SK-N-SH treated with all-trans-retinoic acid at 6 μM for 48 hours (cell line): ENCODE measurements around the gene NRARP.
A peak's percentile ranks its signal among the peaks of the same experiment; 100 is the strongest.

Source experiments
- ATAC-seq: fragments of 200-7000 bp; cut with Tn5 transposase; 3 replicates; pipeline ENCODE4 v1.9.1; 2020; ENCODE audit warnings: mild to moderate bottlenecking, moderate library complexity
- ARNTL ChIP-seq: fragments of 450-650 bp; formaldehyde crosslinking; IDR thresholded peaks from 2 replicates; pipeline ENCODE4 v1.5.0; 2020; ENCODE audit warnings: low read depth, mild to moderate bottlenecking, moderate library complexity, borderline replicate concordance
- BACH2 ChIP-seq: fragments of 250-450 bp; sonication (Bioruptor Pico); IDR thresholded peaks from 2 replicates; pipeline ENCODE4 v1.9.0; 2021; ENCODE audit warnings: mild to moderate bottlenecking, borderline replicate concordance
- CSDC2 ChIP-seq: fragments of 250-450 bp; sonication (Bioruptor Pico); IDR thresholded peaks from 2 replicates; pipeline ENCODE4 v1.5.0; 2020; ENCODE audit warnings: mild to moderate bottlenecking, moderate library complexity
- ESRRG ChIP-seq: fragments of 250-450 bp; sonication (Bioruptor Pico); IDR thresholded peaks from 2 replicates; pipeline ENCODE4 v1.6.1; 2021; ENCODE audit warnings: mild to moderate bottlenecking
- GLIS3 ChIP-seq: fragments of 250-450 bp; sonication (Bioruptor Pico); IDR thresholded peaks from 2 replicates; pipeline ENCODE4 v1.5.0; 2020; ENCODE audit warnings: mild to moderate bottlenecking, moderate library complexity
- ISL1 ChIP-seq: fragments of 250-450 bp; sonication (Bioruptor Pico); IDR thresholded peaks from 2 replicates; pipeline ENCODE4 v2.1.2; 2022; ENCODE audit warnings: mild to moderate bottlenecking, moderate library complexity
- OSR1 ChIP-seq: fragments of 250-450 bp; sonication (Bioruptor Pico); IDR thresholded peaks from 2 replicates; pipeline ENCODE4 v1.8.0; 2022; ENCODE audit warnings: moderate library complexity, mild to moderate bottlenecking, inconsistent platforms
- POU6F1 ChIP-seq: fragments of 250-450 bp; sonication (Bioruptor Pico); IDR thresholded peaks from 2 replicates; pipeline ENCODE4 v1.8.0; 2021; ENCODE audit warnings: low read depth, mild to moderate bottlenecking, moderate library complexity, borderline replicate concordance
- PPARA ChIP-seq: fragments of 250-450 bp; sonication (Bioruptor Pico); IDR thresholded peaks from 2 replicates; pipeline ENCODE4 v1.5.0; 2020; ENCODE audit warnings: mild to moderate bottlenecking, borderline replicate concordance
- RARB ChIP-seq: fragments of 250-450 bp; sonication (Bioruptor Pico); IDR thresholded peaks from 2 replicates; pipeline ENCODE4 v1.8.0; 2021; ENCODE audit warnings: mild to moderate bottlenecking, moderate library complexity
- TCF4 ChIP-seq: fragments of 250-450 bp; sonication (Bioruptor Pico); IDR thresholded peaks from 2 replicates; pipeline ENCODE4 v1.8.0; 2021; ENCODE audit warnings: mild to moderate bottlenecking, moderate library complexity, borderline replicate concordance
- TOX ChIP-seq: fragments of 250-450 bp; sonication (Bioruptor Pico); IDR thresholded peaks from 2 replicates; pipeline ENCODE4 v1.8.0; 2021; ENCODE audit warnings: mild to moderate bottlenecking, moderate library complexity, borderline replicate concordance
- ZC3H10 ChIP-seq: fragments of 250-450 bp; sonication (Bioruptor Pico); IDR thresholded peaks from 2 replicates; pipeline ENCODE4 v1.5.1; 2021; ENCODE audit warnings: mild to moderate bottlenecking, moderate library complexity
- ZFP3 ChIP-seq: fragments of 250-450 bp; sonication (Bioruptor Pico); IDR thresholded peaks from 2 replicates; pipeline ENCODE4 v1.5.0; 2020; ENCODE audit warnings: mild to moderate bottlenecking, moderate library complexity
- ZFP30 ChIP-seq: fragments of 450-650 bp; formaldehyde crosslinking; IDR thresholded peaks from 2 replicates; pipeline ENCODE4 v1.5.0; 2022; ENCODE audit warnings: mild to moderate bottlenecking, moderate library complexity
- ZNF565 ChIP-seq: fragments of 450-650 bp; formaldehyde crosslinking; conservative IDR thresholded peaks from 2 replicates; pipeline ENCODE4 v1.5.0; 2020; ENCODE audit warnings: low read depth, mild to moderate bottlenecking, moderate library complexity
- ZNF70 ChIP-seq: fragments of 450-650 bp; formaldehyde crosslinking; IDR thresholded peaks from 2 replicates; pipeline ENCODE4 v1.5.0; 2020; ENCODE audit warnings: mild to moderate bottlenecking, moderate library complexity
- ZNF8 ChIP-seq: fragments of 450-650 bp; formaldehyde crosslinking; IDR thresholded peaks from 2 replicates; pipeline ENCODE4 v1.5.0; 2020; ENCODE audit warnings: mild to moderate bottlenecking, moderate library complexity
- TF ChIP-seq, protein P1 (sequence below): fragments of 250-450 bp; sonication (Bioruptor Pico); IDR thresholded peaks from 2 replicates; pipeline ENCODE4 v1.5.1; 2021; ENCODE audit warnings: mild to moderate bottlenecking, moderate library complexity

Gene NRARP

GRCh38 chr9:137256856-137257255, 45.2 kb downstream of the NRARP start:
- TF ChIP-seq, protein P1, sequence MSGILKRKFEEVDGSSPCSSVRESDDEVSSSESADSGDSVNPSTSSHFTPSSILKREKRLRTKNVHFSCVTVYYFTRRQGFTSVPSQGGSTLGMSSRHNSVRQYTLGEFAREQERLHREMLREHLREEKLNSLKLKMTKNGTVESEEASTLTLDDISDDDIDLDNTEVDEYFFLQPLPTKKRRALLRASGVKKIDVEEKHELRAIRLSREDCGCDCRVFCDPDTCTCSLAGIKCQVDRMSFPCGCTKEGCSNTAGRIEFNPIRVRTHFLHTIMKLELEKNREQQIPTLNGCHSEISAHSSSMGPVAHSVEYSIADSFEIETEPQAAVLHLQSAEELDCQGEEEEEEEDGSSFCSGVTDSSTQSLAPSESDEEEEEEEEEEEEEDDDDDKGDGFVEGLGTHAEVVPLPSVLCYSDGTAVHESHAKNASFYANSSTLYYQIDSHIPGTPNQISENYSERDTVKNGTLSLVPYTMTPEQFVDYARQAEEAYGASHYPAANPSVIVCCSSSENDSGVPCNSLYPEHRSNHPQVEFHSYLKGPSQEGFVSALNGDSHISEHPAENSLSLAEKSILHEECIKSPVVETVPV (CRISPR knock-in tag), result no peak
- TF ChIP-seq BACH2, result no peak
- TF ChIP-seq ZC3H10, result no peak
- TF ChIP-seq ZNF8, result no peak
- TF ChIP-seq ARNTL, result no peak
- no peak for TF ChIP-seq GLIS3 (CRISPR knock-in tag)
- no peak for TF ChIP-seq ZFP3
- no peak for TF ChIP-seq OSR1 (CRISPR knock-in tag)
- no peak for TF ChIP-seq PPARA (CRISPR knock-in tag)
- no peak for TF ChIP-seq RARB
- no peak for TF ChIP-seq TOX
- TF ChIP-seq TCF4, result no peak
- no peak for TF ChIP-seq ZFP30 (CRISPR knock-in tag)
- TF ChIP-seq ESRRG (CRISPR knock-in tag), result no peak
- no peak for TF ChIP-seq POU6F1
- no peak for TF ChIP-seq ZNF70 (CRISPR knock-in tag)
- TF ChIP-seq ISL1 (CRISPR knock-in tag), result no peak
- no peak for TF ChIP-seq ZNF565 (CRISPR knock-in tag)
- no peak for ATAC-seq

DNA sequence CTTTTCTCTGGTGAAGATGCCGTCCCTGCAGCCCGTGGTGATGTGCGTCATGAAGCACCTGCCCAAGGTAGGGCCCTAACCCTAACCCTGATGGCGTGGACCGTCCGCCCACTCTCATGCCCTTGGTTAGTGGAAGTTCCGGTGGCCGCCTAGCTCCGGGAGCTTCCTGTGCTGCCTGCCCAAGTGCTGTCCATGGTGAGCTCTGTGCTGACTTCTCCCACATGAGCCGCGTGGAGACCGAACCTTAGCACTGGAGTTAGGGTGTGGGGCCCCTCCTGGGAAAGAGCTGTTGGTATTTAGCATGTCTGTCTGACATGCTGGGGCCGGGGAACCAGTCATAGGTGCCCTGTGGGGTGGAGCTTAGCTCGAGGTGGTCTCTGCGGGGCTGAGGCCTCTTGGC, 45.7 kb downstream of the NRARP start:
- no peak for ATAC-seq
- TF ChIP-seq ZNF565 (CRISPR knock-in tag) (no peak), RARB (no peak), PPARA (CRISPR knock-in tag) (no peak), CSDC2 (CRISPR knock-in tag) (no peak), POU6F1 (no peak), OSR1 (CRISPR knock-in tag) (no peak)

DNA sequence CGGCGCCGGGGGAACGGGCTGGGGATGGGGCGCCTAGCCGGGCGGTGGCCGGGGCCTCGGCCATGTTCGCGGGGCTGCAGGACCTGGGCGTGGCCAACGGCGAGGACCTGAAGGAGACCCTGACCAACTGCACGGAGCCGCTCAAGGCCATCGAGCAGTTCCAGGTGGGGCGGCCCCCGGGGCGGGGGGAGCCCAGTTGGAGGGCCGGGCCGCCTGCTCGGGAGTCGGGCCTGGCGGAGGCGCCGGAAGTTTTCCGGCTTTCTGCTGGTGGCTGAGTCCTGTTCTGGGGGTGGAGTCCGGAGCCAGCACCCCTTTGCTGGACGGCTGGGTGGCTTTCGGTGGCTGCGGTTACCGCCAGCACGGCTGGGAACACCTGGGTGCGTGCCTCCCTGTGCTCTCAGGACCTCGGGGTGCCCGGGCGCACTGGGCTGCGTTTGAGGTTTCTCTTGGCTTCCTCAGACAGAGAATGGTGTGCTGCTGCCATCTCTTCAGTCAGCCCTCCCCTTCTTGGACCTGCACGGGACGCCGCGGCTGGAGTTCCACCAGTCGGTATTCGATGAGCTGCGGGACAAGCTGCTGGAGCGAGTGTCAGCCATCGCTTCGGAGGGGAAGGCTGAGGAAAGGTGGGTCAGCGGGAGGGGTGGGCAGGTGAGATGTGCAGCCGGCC, 46.5 kb downstream of the NRARP start:
- peak; percentile 54 for ATAC-seq

DNA sequence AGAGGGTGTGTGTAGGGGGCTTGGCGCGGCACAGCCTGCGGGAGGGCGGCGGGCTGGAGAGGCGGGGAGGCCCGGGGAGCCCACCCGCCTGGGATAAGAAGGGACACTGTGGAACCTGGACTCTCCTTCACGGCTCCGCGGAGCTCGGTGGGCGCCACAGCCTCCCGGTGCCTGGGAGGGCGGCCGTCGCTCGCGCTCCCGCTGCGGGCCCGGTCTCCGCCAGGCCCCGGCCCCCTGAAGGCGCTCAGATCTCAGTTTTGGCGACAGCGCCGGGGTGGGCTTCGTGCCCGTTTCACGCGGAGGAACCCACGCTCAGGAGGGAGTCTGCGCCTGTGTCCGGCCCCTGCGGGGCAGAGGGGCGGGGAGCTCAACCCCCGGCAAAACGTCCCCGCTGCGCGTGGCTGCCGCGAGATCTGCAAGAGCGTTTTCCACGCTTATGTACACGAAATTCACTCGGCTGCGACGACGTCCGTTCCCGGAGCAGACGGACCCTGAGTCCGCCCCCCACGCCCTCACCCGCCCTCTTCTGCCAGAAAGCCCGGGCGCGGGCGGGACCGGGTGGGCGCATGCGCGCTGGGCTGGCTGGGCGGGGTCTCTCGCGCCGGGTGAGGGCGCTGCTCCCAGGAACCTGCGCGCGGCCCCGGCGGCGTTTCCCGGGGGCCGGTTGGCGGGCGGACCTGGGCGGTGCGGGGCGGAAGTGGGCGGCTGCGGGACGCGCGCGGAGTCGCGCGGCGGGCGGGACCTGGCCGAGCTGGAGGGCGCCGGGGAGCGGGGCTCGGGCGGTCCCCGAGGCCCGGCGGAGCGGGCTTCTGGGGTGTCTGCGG, 47.2 kb downstream of the NRARP start, which contains the start of gene NELFB:
Gene NELFB, plus strand, starts transcription at position 704 of the 824 bp plus-strand sequence.
- 0 out of 2 replicates have a peak, but pooled peaks have one; percentile 15 for TF ChIP-seq ZC3H10
- no peak for TF ChIP-seq TCF4
- peak; percentile 83 for ATAC-seq

More for the DNA sequence above, 46.5 kb downstream of the NRARP start:
- TF ChIP-seq ISL1 (CRISPR knock-in tag) (no peak), ZFP30 (CRISPR knock-in tag) (no peak), ZC3H10 (no peak), ZFP3 (no peak), ZNF8 (no peak), POU6F1 (no peak), ZNF70 (CRISPR knock-in tag) (no peak)
